ENCODE measurements around the gene RTN4R. TPM values are rescaled to one million over a fixed set of nuclear protein-coding genes. Genes with fewer than 3 reads are reported as not detected.
"Not testable (repeated sequence)": the region's sequence is repeated elsewhere in the genome, so short reads cannot be mapped to it uniquely, and the experiment has no call there.

The RTN4R gene
- total RNA-seq, 1 donor from 2014 or later = 4.2 TPM

- intact Hi-C loops (cut with DNase I) = no loop called here
- DNase-seq (ENCODE audit: extremely low spot score in 2 of 2) = no peak
- Histone ChIP-seq H3K27ac (no peak overlapping the region), H3K36me3 (no peaks in the 10 kb centered on the region), H3K27me3 (no peaks in the 10 kb centered on the region), H3K4me1 (peaks cover 10% of the 10 kb centered on the region), H3K4me3 (no peak overlapping the region), H3K9me3 (no peaks in the 10 kb centered on the region)
- TF ChIP-seq POLR2A (IDR thresholded peaks at IDR 0.05) = no peak
- TF ChIP-seq CTCF (IDR thresholded peaks at IDR 0.05) = no peak
- no peak for TF ChIP-seq POLR2AphosphoS5 (IDR thresholded peaks at IDR 0.05; ENCODE audit: insufficient read depth in 1 of 2, low read depth in 1 of 2)
These were observed 4.1 kb upstream of the RTN4R start for GRCh38 chr22:20272174-20272573.

DNA sequence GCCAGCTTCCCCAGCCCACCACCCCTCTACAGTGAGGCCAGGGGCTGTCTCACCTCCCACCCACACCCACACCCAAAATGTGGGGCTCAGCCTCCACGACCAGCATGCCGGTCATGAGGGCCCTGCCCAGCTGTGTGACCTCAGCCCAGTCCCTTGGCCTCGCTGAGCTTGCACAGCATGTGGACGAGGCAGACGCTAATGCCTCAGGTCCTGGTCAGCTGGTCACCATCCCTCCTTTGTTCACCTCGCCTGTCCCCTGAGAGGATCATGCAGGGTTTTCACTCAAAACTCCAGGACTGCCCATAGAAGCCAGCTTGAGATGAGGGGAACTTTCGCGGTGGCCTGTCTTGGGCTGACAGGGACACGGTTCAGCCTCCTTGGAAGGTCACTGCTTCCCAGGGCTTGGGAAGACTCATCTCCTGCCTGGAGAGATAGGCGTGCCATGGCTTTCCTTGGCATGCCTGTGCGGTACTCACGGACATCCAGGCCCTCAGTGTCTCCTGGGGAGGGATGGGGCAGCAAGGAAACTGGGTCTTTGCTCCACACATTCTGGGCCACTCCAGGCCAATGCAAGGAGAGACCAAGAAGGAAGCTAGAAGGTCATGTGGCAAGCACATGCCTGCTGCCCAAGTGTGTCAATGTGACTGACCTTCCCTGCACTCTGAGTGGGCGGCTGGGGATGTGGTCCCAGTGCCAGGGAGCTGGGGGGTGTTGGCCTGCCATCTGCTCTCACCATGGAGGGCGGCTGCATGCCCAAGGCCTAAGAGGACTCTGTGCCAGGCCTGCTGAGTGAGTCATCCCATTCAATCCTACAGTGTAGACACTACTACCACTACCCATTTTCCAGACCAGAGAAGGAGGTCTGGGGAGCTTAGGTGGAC, 3.2 kb upstream of the RTN4R start:
- no peaks in the 10 kb centered on the region for H3K36me3 ChIP-seq
- TF ChIP-seq POLR2AphosphoS5 (IDR thresholded peaks at IDR 0.05; ENCODE audit: insufficient read depth in 1 of 2, low read depth in 1 of 2) (no peak), POLR2A (IDR thresholded peaks at IDR 0.05) (no peak), CTCF (IDR thresholded peaks at IDR 0.05) (no peak)

GRCh38 chr22:20270190-20271113, 2.3 kb upstream of the RTN4R start:
- H3K4me3 ChIP-seq; H3K27ac ChIP-seq; intact Hi-C loops (cut with DNase I); DNase-seq (ENCODE audit: extremely low spot score in 2 of 2); H3K9me3 ChIP-seq; H3K27me3 ChIP-seq; H3K36me3 ChIP-seq: not testable (repeated sequence)
- peaks cover 15% of the 10 kb centered on the region for H3K4me1 ChIP-seq

More for the DNA sequence above, 3.2 kb upstream of the RTN4R start:
- no peak for DNase-seq (ENCODE audit: extremely low spot score in 2 of 2)
- intact Hi-C loops (cut with DNase I) = no loop called here
- Histone ChIP-seq H3K4me3 (no peak overlapping the region), H3K9me3 (no peaks in the 10 kb centered on the region), H3K4me1 (peaks cover 15% of the 10 kb centered on the region), H3K27me3 (no peaks in the 10 kb centered on the region), H3K27ac (no peak overlapping the region)

- H3K4me3 ChIP-seq; H3K9me3 ChIP-seq; DNase-seq (ENCODE audit: extremely low spot score in 2 of 2); H3K36me3 ChIP-seq; intact Hi-C loops (cut with DNase I); H3K27me3 ChIP-seq; H3K27ac ChIP-seq: not testable (repeated sequence)
- H3K4me1 ChIP-seq = peaks cover 15% of the 10 kb centered on the region
These were observed 1.6 kb upstream of the RTN4R start for GRCh38 chr22:20269673-20270072.

GRCh38 chr22:20269201-20269600, 1.1 kb upstream of the RTN4R start:
- H3K27me3 ChIP-seq; H3K9me3 ChIP-seq; DNase-seq (ENCODE audit: extremely low spot score in 2 of 2); H3K27ac ChIP-seq; H3K36me3 ChIP-seq; intact Hi-C loops (cut with DNase I); H3K4me3 ChIP-seq: not testable (repeated sequence)
- H3K4me1 ChIP-seq = peaks cover 15% of the 10 kb centered on the region

DNA sequence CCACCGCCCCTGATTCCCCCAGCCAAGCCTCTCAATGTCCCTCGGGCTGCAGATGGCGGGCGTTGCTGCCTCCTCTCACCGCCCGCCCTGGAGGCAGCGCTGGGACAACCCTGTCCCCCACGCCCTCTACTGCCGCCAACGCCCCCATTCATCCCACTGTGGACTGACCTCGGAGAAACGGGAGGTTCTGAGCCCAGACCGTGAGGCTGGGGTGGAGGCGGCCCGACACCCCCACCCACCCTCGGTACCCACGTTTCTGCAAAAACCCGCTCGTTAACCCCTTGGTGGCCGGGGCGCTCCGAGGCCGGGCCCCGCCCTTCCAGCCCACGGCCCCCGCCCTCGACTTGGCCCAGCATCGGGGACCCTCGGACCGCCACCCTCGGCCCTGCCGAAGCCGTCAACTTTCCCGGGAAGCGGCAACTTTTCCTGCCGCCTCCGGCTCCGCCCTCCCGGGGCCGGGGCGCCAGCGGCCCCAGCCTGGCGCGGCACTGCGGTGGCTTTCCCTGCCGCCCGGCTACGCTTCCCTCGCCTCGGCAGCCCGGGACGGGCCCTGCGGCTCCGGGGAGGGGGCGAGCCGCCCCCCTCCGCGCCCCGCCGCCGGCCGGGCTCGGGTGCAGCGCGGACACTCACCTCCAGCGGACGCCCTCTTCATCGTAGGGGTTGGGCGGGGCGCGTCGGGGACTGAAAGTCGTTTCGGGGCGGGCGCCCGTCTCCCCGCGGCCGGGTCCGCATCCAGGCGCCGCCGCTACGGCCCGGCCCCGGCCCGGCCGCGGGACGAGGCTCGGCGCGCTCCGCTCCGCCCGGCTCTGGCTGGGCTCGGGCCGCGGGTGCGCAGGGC, 458 bp downstream of the RTN4R start:
- Histone ChIP-seq H3K36me3 (no peaks in the 10 kb centered on the region), H3K4me3 (peak overlapping the region; percentile 48 to 68), H3K9me3 (no peaks in the 10 kb centered on the region), H3K27me3 (no peaks in the 10 kb centered on the region), H3K27ac (no peak overlapping the region), H3K4me1 (peaks cover 11% of the 10 kb centered on the region)
- DNase-seq (ENCODE audit: extremely low spot score in 2 of 2) = no peak
- intact Hi-C loops (cut with DNase I) = no loop called here
- TF ChIP-seq CTCF (IDR thresholded peaks at IDR 0.05) (no peak), POLR2AphosphoS5 (IDR thresholded peaks at IDR 0.05; ENCODE audit: insufficient read depth in 1 of 2, low read depth in 1 of 2) (no peak), POLR2A (IDR thresholded peaks at IDR 0.05) (no peak)

GRCh38 chr22:20266667-20267440, 1.3 kb downstream of the RTN4R start:
- intact Hi-C loops (cut with DNase I); H3K9me3 ChIP-seq; H3K36me3 ChIP-seq; DNase-seq (ENCODE audit: extremely low spot score in 2 of 2); H3K27me3 ChIP-seq; H3K27ac ChIP-seq: not testable (repeated sequence)
- Histone ChIP-seq H3K4me1 (peaks cover 11% of the 10 kb centered on the region), H3K4me3 (peak overlapping the region; percentile 48 to 68)
